Right atrium auricular region (tissue), 2 donors: ENCODE results near the gene RNU1-4. TPM values are rescaled to one million over a fixed set of nuclear protein-coding genes. Genes with fewer than 3 reads are reported as not detected.
"Not testable (repeated sequence)": the region's sequence is repeated elsewhere in the genome, so short reads cannot be mapped to it uniquely, and the experiment has no call there.

Experiments
- DNase-seq: peaks from one replicate; pipeline ENCODE4 v3.0.0-alpha.2; 2019; ENCODE audit warnings: low spot score
- H3K27ac ChIP-seq, 2 donors: fragments of 200-600 bp; sonication (generic); 1 replicate in 1 of 2; 2 replicates in 1 of 2; pipeline ENCODE4 v1.5.1; 2016 to 2019
- H3K27me3 ChIP-seq, 2 donors: fragments of 200-600 bp; sonication (generic); one replicate each; pipeline versions ENCODE4 v1.5.1 to v1.6.0; 2017 to 2019
- H3K36me3 ChIP-seq: fragments of 200-600 bp; sonication (generic); one replicate; pipeline ENCODE4 v1.5.1; 2016
- H3K4me1 ChIP-seq, 2 donors: fragments of 200-600 bp; sonication (generic); one replicate each; pipeline versions ENCODE4 v1.5.1 to v1.6.0; 2017 to 2019
- H3K4me3 ChIP-seq, 2 donors: fragments of 200-600 bp; sonication (generic); 1 replicate in 1 of 2; 2 replicates in 1 of 2; pipeline ENCODE4 v1.5.1; 2017 to 2019; ENCODE audit warnings: mild to moderate bottlenecking in 1 of 2, moderate library complexity in 1 of 2
- H3K9me3 ChIP-seq, 2 donors: fragments of 200-600 bp; sonication (generic); one replicate each; pipeline ENCODE4 v1.5.1; 2019
- total RNA-seq, 2 donors: library from RNA; depleted of rRNA; stranded (reverse); fragments of >200 nt; gene quantifications; one replicate each; pipeline ENCODE4 v1.1.0, GENCODE V29; 2016

RNU1-4 gene
- total RNA-seq, 2 donors from 2014 or later, result not detected

DNA sequence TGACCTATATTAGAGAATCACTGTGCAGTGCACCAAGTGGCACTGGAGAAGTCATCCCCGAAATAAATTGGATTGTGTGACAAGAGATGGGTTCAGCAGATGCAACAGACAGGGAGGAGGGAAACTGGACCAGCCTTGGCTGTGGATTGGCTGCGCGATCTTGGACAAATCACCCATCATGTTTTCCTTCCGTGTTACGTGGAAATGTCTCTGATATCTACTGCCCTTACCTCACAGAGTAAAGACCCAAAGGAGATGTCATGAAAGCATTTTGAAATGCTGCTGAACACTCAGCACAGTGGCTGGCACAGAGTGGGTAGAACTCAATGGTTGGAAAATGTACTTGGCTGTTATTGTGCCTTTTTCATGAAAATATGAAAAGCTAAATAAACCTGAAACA is 39.2 kb downstream of the RNU1-4 start:
- H3K36me3 ChIP-seq, H3K4me1 ChIP-seq, H3K9me3 ChIP-seq, H3K4me3 ChIP-seq, H3K27ac ChIP-seq, H3K27me3 ChIP-seq: not testable (repeated sequence)
- DNase-seq, result peak; percentile 34

DNA sequence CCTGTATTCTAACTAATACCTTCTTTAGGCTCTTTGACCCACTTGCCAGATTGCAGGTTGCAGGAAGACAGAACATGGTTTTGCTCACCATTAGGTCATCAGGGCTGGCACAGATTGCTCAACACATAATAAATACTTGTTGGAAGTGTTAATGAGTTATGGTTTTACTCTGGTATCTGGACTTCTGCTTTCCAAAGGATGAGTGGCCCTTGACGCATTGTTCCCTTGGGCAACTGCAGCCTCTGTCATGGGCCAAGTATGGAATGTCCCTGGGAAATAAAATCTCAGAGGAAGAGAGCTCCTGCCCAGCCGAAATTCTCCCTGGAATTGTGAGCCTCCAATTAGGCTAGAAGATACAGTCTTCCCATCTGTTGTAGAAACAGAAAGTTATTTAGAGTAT is 40.7 kb downstream of the RNU1-4 start:
- not testable (repeated sequence) for DNase-seq, H3K27ac ChIP-seq, H3K9me3 ChIP-seq, H3K36me3 ChIP-seq, H3K4me3 ChIP-seq, H3K4me1 ChIP-seq, H3K27me3 ChIP-seq

DNA sequence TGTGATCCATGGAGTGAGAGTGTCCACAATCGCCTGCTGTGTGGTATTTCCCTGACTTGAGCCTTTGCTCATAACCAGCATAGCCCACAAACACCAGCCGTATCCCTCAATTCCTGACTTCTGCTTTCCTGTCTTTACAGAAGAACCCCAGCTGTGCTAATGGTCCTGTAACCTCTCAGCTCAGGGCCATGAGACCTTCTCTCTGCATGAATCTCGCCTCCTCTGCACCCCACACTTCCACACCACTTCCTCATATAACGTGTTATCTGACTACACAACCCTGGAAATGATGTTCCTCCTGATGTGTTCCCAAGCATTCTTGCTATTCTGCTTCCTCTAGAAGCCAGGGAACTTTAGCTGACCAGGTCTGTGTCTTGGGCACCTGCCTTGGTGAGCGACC is 41.3 kb downstream of the RNU1-4 start:
- H3K4me1 ChIP-seq, H3K27ac ChIP-seq, H3K9me3 ChIP-seq, H3K4me3 ChIP-seq, H3K27me3 ChIP-seq, H3K36me3 ChIP-seq: not testable (repeated sequence)
- DNase-seq, result peak; percentile 52

DNA sequence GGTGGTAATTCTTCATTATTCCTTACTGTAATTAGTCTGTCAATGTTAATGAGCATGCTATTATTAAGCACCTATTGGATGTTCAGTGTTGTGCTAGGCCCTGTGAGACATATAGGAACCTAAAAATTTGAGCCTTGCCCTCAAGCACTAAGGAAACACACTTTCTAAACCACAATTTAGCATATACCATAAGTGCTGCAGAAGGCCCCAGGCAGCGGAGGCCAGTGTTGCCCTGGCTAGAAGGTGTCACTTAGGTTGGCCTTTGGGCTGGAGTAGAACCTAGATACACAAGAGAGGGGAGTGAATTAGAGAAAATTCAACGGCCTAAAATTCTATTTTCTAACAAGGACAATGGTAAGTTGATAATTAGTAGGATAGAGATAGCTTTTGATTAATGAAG is 44.6 kb downstream of the RNU1-4 start:
- H3K27me3 ChIP-seq, H3K4me1 ChIP-seq, DNase-seq, H3K9me3 ChIP-seq, H3K27ac ChIP-seq, H3K4me3 ChIP-seq, H3K36me3 ChIP-seq: not testable (repeated sequence)

DNA sequence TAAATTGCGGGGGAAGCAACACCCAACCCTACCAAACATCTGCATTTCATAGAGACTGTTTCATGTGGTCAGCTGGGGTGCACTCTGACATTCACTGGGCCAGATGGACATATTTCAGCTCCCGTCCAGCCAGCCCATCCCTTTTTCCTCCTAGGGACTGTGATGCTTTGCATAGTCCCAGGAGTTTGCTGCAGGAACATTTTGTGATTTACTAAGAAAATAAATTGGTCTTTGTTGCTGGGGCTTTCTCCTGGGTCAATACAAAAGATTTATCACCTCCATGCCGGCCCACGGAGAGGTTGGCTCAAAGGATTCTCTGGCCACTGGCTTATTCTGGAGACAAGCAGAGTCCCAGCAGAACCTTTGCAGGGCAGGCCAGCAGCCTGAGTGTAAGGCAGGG is 46.0 kb downstream of the RNU1-4 start:
- not testable (repeated sequence) for H3K9me3 ChIP-seq, H3K36me3 ChIP-seq, H3K4me1 ChIP-seq, H3K27ac ChIP-seq, H3K27me3 ChIP-seq, H3K4me3 ChIP-seq
- peak; percentile 53 for DNase-seq

- H3K36me3 ChIP-seq, H3K27me3 ChIP-seq, H3K9me3 ChIP-seq, DNase-seq, H3K4me1 ChIP-seq, H3K27ac ChIP-seq, H3K4me3 ChIP-seq: not testable (repeated sequence)
Measured at GRCh38 chr1:16787175-16787574, 46.9 kb downstream of the RNU1-4 start.

DNA sequence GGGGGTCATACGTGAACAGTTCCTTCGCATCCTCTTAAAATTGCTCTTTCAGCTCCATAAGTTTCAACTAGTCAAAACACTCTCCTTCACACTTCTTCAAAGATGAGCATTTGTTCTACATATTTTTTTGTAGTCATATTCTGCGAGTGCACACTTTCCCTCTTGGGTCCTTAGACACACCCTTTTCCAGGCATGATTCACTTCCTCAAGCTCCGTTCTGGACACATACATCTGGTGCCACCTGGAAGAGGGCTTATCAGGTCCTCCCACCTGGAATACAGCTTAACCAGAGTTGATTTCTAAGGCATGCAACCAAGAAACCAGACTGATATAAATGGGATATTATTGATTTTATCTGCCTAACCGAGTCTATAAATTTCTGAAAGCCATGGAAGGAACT is 47.4 kb downstream of the RNU1-4 start:
- not testable (repeated sequence) for H3K36me3 ChIP-seq, H3K4me1 ChIP-seq, DNase-seq, H3K4me3 ChIP-seq, H3K9me3 ChIP-seq, H3K27ac ChIP-seq, H3K27me3 ChIP-seq

Other genes with a start within 250 kb of the RNU1-4 start
- gene RNU1-1, start 226.2 kb upstream of the RNU1-4 start, total RNA-seq, result not detected
- gene NBPF1, start 127.0 kb upstream of the RNU1-4 start, total RNA-seq, result 10 to 100 TPM; 15.1 to 20.0 TPM
- not detected for gene RNU1-3, start 73.6 kb upstream of the RNU1-4 start, total RNA-seq
- not detected for gene RNU1-2, start 155.5 kb downstream of the RNU1-4 start, total RNA-seq
- 10 to 100 TPM; 10.0 to 11.7 TPM for gene CROCC, start 181.4 kb downstream of the RNU1-4 start, total RNA-seq
- gene MFAP2, start 240.1 kb downstream of the RNU1-4 start, total RNA-seq, result 1 to 10 TPM; 5.5 to 8.6 TPM